Smooth muscle cell (in vitro differentiated cells): Measurements from ENCODE around the gene DNAH7. TPM values are rescaled to one million over a fixed set of nuclear protein-coding genes. Genes with fewer than 3 reads are reported as not detected.
"Not testable (repeated sequence)": the region's sequence is repeated elsewhere in the genome, so short reads cannot be mapped to it uniquely, and the experiment has no call there.

Source experiments
- DNase-seq: peaks from one replicate; lab custom pipeline; 2025; ENCODE audit not compliant: unreplicated experiment; lab: John Stamatoyannopoulos, UW
- H2AFZ ChIP-seq: fragments of 200-600 bp; sonication (generic); 2 replicates; pipeline ENCODE4 v1.6.0; 2016; ENCODE audit warnings: antibody characterized with exemption, low read depth, mild to moderate bottlenecking
- H3F3A ChIP-seq: fragments of 200-600 bp; sonication (generic); 2 replicates; pipeline ENCODE4 v1.6.0; 2017; ENCODE audit warnings: antibody characterized with exemption, low read depth
- H3K27ac ChIP-seq: fragments of 200-600 bp; sonication (generic); 2 replicates; pipeline ENCODE4 v1.5.1; 2016; ENCODE audit warnings: low read depth, mild to moderate bottlenecking
- H3K27me3 ChIP-seq: fragments of 200-600 bp; sonication (generic); 2 replicates; pipeline ENCODE4 v1.6.1; 2016; ENCODE audit warnings: low read depth, mild to moderate bottlenecking
- H3K36me3 ChIP-seq: fragments of 200-600 bp; sonication (generic); 2 replicates; pipeline ENCODE4 v1.5.1; 2016; ENCODE audit warnings: low read depth
- H3K4me1 ChIP-seq: fragments of 200-600 bp; sonication (generic); 2 replicates; pipeline ENCODE4 v1.5.1; 2016; ENCODE audit warnings: low read depth
- H3K4me2 ChIP-seq: fragments of 200-600 bp; sonication (generic); 2 replicates; pipeline ENCODE4 v1.6.0; 2016; ENCODE audit warnings: mild to moderate bottlenecking
- H3K4me3 ChIP-seq: fragments of 200-600 bp; sonication (generic); 2 replicates; pipeline ENCODE4 v1.5.1; 2016; ENCODE audit warnings: mild to moderate bottlenecking
- H3K79me2 ChIP-seq: fragments of 200-600 bp; sonication (generic); 2 replicates; pipeline ENCODE4 v1.6.0; 2016; ENCODE audit warnings: low read depth, mild to moderate bottlenecking
- H3K9ac ChIP-seq: fragments of 200-600 bp; sonication (generic); 2 replicates; pipeline ENCODE4 v1.6.0; 2016; ENCODE audit warnings: low read depth
- H3K9me3 ChIP-seq: fragments of 200-600 bp; sonication (generic); replicated peaks from 2 replicates; pipeline ENCODE4 v1.5.1; 2016; ENCODE audit warnings: low read depth
- H4K20me1 ChIP-seq: fragments of 200-600 bp; sonication (generic); 2 replicates; pipeline ENCODE4 v1.6.0; 2016; ENCODE audit warnings: low read depth
- WGBS: methylation state at CpG from one replicate; pipeline ENCODE4 v1.1.7; 2016; ENCODE audit warnings: low lambda C conversion rate; 5-methylcytosine and 5-hydroxymethylcytosine counted together
- polyA plus RNA-seq: library from polyadenylated mRNA; unstranded; fragments of >200 nt; fragmentation: Nextera tagmentation; extraction: Ambion mirVana; gene quantifications from 2 replicates; pipeline ENCODE4 v1.2.1, GENCODE V29; 2016
- total RNA-seq: library from RNA; depleted of rRNA; stranded (reverse); fragments of >200 nt; gene quantifications from 2 replicates; pipeline ENCODE4 v1.2.3, GENCODE V29; 2014
- TF ChIP-seq, protein P1 (sequence below): fragments of 200-600 bp; sonication (generic); IDR thresholded peaks from 2 replicates; pipeline ENCODE4 v1.5.1; 2017; ENCODE audit warnings: borderline replicate concordance, mild to moderate bottlenecking, antibody characterized with exemption; ENCODE audit not compliant: insufficient read depth, poor library complexity, severe bottlenecking

The DNAH7 gene
- total and polyA plus RNA-seq, 2 experiments from 2014 or later, result 0.99 to 1.2 TPM

DNA sequence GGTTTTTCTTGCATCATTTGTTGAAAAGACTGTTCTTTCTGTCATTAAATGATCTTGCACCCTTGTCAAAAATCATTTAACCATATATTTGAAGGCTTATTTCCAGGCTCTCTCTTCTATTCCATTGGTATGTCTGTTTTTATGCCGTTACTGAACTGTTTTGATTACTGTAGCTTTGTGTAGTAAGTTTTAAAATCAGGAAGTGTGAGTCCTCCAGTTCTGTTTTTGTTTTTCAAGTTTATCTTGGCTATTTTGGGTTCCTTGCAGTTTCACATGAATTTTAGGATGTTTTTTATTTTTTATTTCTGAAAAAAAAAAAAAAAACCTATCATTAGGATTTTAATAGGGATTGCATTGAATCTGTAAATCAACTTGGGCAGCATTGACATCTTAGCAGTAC is 372.6 kb downstream of the DNAH7 start:
- DNase-seq, result no peak
- no peaks in the 10 kb centered on the region for H3F3A ChIP-seq
- H3K4me1 ChIP-seq, result no peaks in the 10 kb centered on the region
- peaks cover 8% of the 10 kb centered on the region for H3K9me3 ChIP-seq
- H3K9ac ChIP-seq, result no peak overlapping the region
- no peak overlapping the region for H2AFZ ChIP-seq
- H3K36me3 ChIP-seq, result peaks cover 6% of the 10 kb centered on the region
- WGBS, result 97% methylated on average over 1 of the region's 1 CpG
- no peak overlapping the region for H3K4me3 ChIP-seq
- H3K79me2 ChIP-seq, result peaks cover 66% of the 10 kb centered on the region
- H3K27ac ChIP-seq, result no peak overlapping the region
- TF ChIP-seq, protein P1, sequence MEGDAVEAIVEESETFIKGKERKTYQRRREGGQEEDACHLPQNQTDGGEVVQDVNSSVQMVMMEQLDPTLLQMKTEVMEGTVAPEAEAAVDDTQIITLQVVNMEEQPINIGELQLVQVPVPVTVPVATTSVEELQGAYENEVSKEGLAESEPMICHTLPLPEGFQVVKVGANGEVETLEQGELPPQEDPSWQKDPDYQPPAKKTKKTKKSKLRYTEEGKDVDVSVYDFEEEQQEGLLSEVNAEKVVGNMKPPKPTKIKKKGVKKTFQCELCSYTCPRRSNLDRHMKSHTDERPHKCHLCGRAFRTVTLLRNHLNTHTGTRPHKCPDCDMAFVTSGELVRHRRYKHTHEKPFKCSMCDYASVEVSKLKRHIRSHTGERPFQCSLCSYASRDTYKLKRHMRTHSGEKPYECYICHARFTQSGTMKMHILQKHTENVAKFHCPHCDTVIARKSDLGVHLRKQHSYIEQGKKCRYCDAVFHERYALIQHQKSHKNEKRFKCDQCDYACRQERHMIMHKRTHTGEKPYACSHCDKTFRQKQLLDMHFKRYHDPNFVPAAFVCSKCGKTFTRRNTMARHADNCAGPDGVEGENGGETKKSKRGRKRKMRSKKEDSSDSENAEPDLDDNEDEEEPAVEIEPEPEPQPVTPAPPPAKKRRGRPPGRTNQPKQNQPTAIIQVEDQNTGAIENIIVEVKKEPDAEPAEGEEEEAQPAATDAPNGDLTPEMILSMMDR, result no peak
- peaks cover 49% of the 10 kb centered on the region for H4K20me1 ChIP-seq
- no peak overlapping the region for H3K4me2 ChIP-seq
- H3K27me3 ChIP-seq, result no peaks in the 10 kb centered on the region

DNA sequence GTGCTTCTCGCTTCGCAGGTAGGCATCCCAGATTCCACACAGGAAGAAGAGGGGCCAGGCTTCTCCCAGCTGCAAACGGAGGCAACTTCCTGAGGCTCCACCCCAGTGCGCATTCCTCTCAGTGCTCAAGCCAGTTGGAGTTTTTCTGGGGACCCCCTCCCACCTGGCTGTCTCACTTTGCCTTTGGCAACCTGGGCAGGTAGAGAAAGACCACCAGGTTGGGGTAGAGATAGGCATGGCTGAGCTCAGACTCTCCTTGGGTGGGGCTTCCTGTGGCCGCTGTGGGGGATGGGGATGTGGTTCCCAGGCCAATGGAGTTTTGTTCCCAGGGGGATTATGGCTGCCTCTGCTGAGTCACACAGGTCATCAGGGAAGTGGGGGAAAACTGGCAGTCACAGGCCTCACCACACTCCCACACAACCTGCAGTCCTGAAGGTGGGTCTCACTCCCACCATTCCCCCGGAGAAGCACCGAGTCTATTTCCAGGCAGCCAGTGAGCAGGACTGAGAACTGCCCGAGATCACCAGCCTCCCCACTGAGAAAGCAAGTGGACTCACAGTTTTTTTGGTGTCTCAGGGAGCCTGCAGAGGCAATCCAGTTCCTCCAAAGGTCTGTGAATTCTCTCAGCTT is 373.5 kb downstream of the DNAH7 start:
- no peak overlapping the region for H3K27ac ChIP-seq
- H3K4me2 ChIP-seq, result no peak overlapping the region
- H3F3A ChIP-seq, result no peaks in the 10 kb centered on the region
- peaks cover under 1% of the 10 kb centered on the region for H3K36me3 ChIP-seq
- H2AFZ ChIP-seq, result no peak overlapping the region
- TF ChIP-seq, protein P1, result no peak
- H3K27me3 ChIP-seq, result no peaks in the 10 kb centered on the region
- 82% methylated on average over 8 of the region's 8 CpGs for WGBS
- H3K9ac ChIP-seq, result no peak overlapping the region
- no peak overlapping the region for H3K4me3 ChIP-seq
- H3K9me3 ChIP-seq, result peaks cover 4% of the 10 kb centered on the region
- H3K79me2 ChIP-seq, result peaks cover 75% of the 10 kb centered on the region
- peaks cover 49% of the 10 kb centered on the region for H4K20me1 ChIP-seq
- no peaks in the 10 kb centered on the region for H3K4me1 ChIP-seq
- DNase-seq, result no peak

DNA sequence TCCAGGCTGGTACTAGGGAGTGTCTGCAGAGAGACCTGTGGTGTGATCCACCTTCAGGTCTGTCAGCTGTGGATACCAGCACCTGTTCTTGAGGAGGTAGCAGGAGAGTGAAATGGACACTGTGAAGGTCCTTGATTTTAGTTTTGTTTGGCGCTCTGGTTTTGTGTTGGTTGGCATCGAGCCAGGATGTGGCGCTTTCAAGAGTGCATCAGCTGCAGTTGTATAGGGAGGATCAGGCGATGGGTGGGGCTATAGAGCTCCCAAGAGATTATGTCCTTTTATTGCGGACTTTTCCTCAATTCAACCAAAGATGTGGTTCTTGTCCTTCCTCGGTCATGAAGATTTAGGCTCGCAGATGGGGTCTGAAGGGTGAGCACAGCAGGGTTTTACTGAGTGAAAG is 374.1 kb downstream of the DNAH7 start:
- H3K27me3 ChIP-seq, result no peaks in the 10 kb centered on the region
- DNase-seq, result no peak
- no peak overlapping the region for H3K4me2 ChIP-seq
- H3K4me1 ChIP-seq, result no peaks in the 10 kb centered on the region
- no peaks in the 10 kb centered on the region for H3F3A ChIP-seq
- H2AFZ ChIP-seq, result no peak overlapping the region
- no peak overlapping the region for H3K27ac ChIP-seq
- H3K79me2 ChIP-seq, result peaks cover 76% of the 10 kb centered on the region
- peaks cover 49% of the 10 kb centered on the region for H4K20me1 ChIP-seq
- 93% methylated on average over 7 of the region's 7 CpGs for WGBS
- no peaks in the 10 kb centered on the region for H3K9me3 ChIP-seq
- no peak overlapping the region for H3K4me3 ChIP-seq
- TF ChIP-seq, protein P1, result no peak
- H3K36me3 ChIP-seq, result no peaks in the 10 kb centered on the region
- no peak overlapping the region for H3K9ac ChIP-seq

DNA sequence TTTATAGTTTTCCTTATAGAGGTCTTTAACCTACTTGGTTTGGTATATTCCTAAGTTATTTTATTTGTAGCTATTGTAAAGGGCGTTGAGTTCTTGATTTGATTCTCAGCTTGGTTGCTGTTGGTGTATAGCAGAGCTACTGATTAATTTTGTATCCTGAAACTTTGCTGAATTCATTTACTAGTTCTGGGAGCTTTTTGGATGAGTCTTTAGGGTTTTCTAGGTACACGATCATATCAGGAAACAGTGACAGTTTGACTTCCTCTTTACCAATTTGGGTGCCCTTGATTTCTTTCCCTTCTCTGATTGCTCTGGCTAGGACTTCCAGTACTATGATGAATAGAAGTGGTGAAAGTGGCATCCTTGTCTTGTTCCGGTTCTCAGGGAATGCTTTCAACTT is 376.1 kb downstream of the DNAH7 start:
- WGBS, result 98% methylated on average over 3 of the region's 3 CpGs
- not testable (repeated sequence) for H3F3A ChIP-seq, H3K27ac ChIP-seq, H2AFZ ChIP-seq, H3K4me2 ChIP-seq, H3K4me3 ChIP-seq, H3K9me3 ChIP-seq, H3K27me3 ChIP-seq, DNase-seq, H3K36me3 ChIP-seq, H3K9ac ChIP-seq
- H3K79me2 ChIP-seq, result peaks cover 61% of the 10 kb centered on the region
- H4K20me1 ChIP-seq, result peaks cover 46% of the 10 kb centered on the region
- peaks cover 15% of the 10 kb centered on the region for H3K4me1 ChIP-seq

Other genes with a start within 250 kb of the DNAH7 start
- gene STK17B, start 102.7 kb upstream of the DNAH7 start, total RNA-seq, result 165 and 190 TPM in 2 replicates
- gene STK17B, start 102.7 kb upstream of the DNAH7 start, polyA plus RNA-seq, result 26.6 and 33.5 TPM in 2 replicates